ENCODE results near the gene NCBP3.
"Not testable (repeated sequence)": the region's sequence is repeated elsewhere in the genome, so short reads cannot be mapped to it uniquely, and the experiment has no call there.

Gene NCBP3

GRCh38 chr17:3812771-3813170, 33.3 kb downstream of the NCBP3 start:
- no peak for DNase-seq (ENCODE audit: low read depth in 2 of 2)

- no peak for DNase-seq (ENCODE audit: low read depth in 2 of 2)
Measured at GRCh38 chr17:3812284-3812683, 33.8 kb downstream of the NCBP3 start.

GRCh38 chr17:3810019-3810418, 36.0 kb downstream of the NCBP3 start:
- no peak for DNase-seq (ENCODE audit: low read depth in 2 of 2)

GRCh38 chr17:3809135-3809534, 36.9 kb downstream of the NCBP3 start:
- no peak for DNase-seq (ENCODE audit: low read depth in 2 of 2)

GRCh38 chr17:3808701-3809100, 37.3 kb downstream of the NCBP3 start:
- no peak for DNase-seq (ENCODE audit: low read depth in 2 of 2)

- DNase-seq (ENCODE audit: low read depth in 2 of 2) = no peak
Measured at GRCh38 chr17:3805581-3805980, 40.5 kb downstream of the NCBP3 start.

- no peak for DNase-seq (ENCODE audit: low read depth in 2 of 2)
Measured at GRCh38 chr17:3804503-3804931, 41.5 kb downstream of the NCBP3 start.

- no peak for DNase-seq (ENCODE audit: low read depth in 2 of 2)
Measured at GRCh38 chr17:3803308-3803640, 42.8 kb downstream of the NCBP3 start.

- peak; percentile 45 to 49 for DNase-seq (ENCODE audit: low read depth in 2 of 2)
Measured at GRCh38 chr17:3802461-3803307, 43.4 kb downstream of the NCBP3 start.

- no peak for DNase-seq (ENCODE audit: low read depth in 2 of 2)
Measured at GRCh38 chr17:3801792-3802191, 44.3 kb downstream of the NCBP3 start.

- no peak for DNase-seq (ENCODE audit: low read depth in 2 of 2)
Measured at GRCh38 chr17:3801347-3801746, 44.7 kb downstream of the NCBP3 start.

- no peak for DNase-seq (ENCODE audit: low read depth in 2 of 2)
Measured at GRCh38 chr17:3800362-3801271, 45.4 kb downstream of the NCBP3 start, which contains the start of gene ITGAE. TSS of gene ITGAE (minus strand) at chr17:3801188. CDS start at chr17:3801144, 44 bp downstream.

GRCh38 chr17:3799181-3799945, 46.7 kb downstream of the NCBP3 start:
- DNase-seq (ENCODE audit: low read depth in 2 of 2) = no peak

GRCh38 chr17:3798273-3799180, 47.5 kb downstream of the NCBP3 start:
- DNase-seq (ENCODE audit: low read depth in 2 of 2) = no peak

- no peak for DNase-seq (ENCODE audit: low read depth in 2 of 2)
Measured at GRCh38 chr17:3796822-3797170, 49.2 kb downstream of the NCBP3 start.

GRCh38 chr17:3796110-3796821, 49.8 kb downstream of the NCBP3 start:
- DNase-seq (ENCODE audit: low read depth in 2 of 2) = no peak

GRCh38 chr17:3795390-3796102, 50.5 kb downstream of the NCBP3 start:
- no peak for DNase-seq (ENCODE audit: low read depth in 2 of 2)

- no peak for DNase-seq (ENCODE audit: low read depth in 2 of 2)
Measured at GRCh38 chr17:3794557-3795389, 51.3 kb downstream of the NCBP3 start.

GRCh38 chr17:3794152-3794551, 51.9 kb downstream of the NCBP3 start:
- DNase-seq (ENCODE audit: low read depth in 2 of 2) = not testable (repeated sequence)
